Inflammatory macrophage treated with lipopolysaccharide for 4 hours (primary cell): ENCODE results near the gene SKOR1.

ENCODE experiments used
- DNase-seq: peaks from one replicate; pipeline ENCODE4 v3.0.0-alpha.2; 2020

SKOR1 gene

GRCh38 chr15:67820122-67820991, 5.0 kb upstream of the SKOR1 start:
- DNase-seq, result no peak

- DNase-seq, result no peak
Measured at GRCh38 chr15:67820992-67821783, 4.1 kb upstream of the SKOR1 start.

GRCh38 chr15:67821784-67822440, 3.4 kb upstream of the SKOR1 start:
- no peak for DNase-seq

- no peak for DNase-seq
Measured at GRCh38 chr15:67822537-67823313, 2.6 kb upstream of the SKOR1 start.

- DNase-seq, result no peak
Measured at GRCh38 chr15:67823314-67824196, 1.8 kb upstream of the SKOR1 start.

GRCh38 chr15:67824197-67824968, 926 bp upstream of the SKOR1 start:
- no peak for DNase-seq

GRCh38 chr15:67825881-67826716, 790 bp downstream of the SKOR1 start:
- no peak for DNase-seq

GRCh38 chr15:67826717-67827561, 1.6 kb downstream of the SKOR1 start:
- no peak for DNase-seq

GRCh38 chr15:67827562-67828277, 2.4 kb downstream of the SKOR1 start:
- no peak for DNase-seq

GRCh38 chr15:67828278-67828968, 3.1 kb downstream of the SKOR1 start:
- no peak for DNase-seq

GRCh38 chr15:67828969-67829646, 3.8 kb downstream of the SKOR1 start:
- no peak for DNase-seq

GRCh38 chr15:67829647-67830504, 4.6 kb downstream of the SKOR1 start:
- DNase-seq, result no peak

- no peak for DNase-seq
Measured at GRCh38 chr15:67831363-67831762, 6.1 kb downstream of the SKOR1 start.

- no peak for DNase-seq
Measured at GRCh38 chr15:67832031-67832551, 6.8 kb downstream of the SKOR1 start.

- no peak for DNase-seq
Measured at GRCh38 chr15:67832897-67833709, 7.8 kb downstream of the SKOR1 start.
